Stomach (tissue), 9 donors: ENCODE measurements around the gene NEURL2. TPM values are rescaled to one million over a fixed set of nuclear protein-coding genes. Genes with fewer than 3 reads are reported as not detected.

Source experiments
- DNase-seq, 2 donors: peaks; one replicate each; pipeline versions ENCODE4 v3.0.0 to v3.0.0-alpha.2; 2013 to 2019
- H3K27ac ChIP-seq, 5 donors: fragments of 200-600 bp in 4 of 5; sonication (generic) in 4 of 5; one replicate each; pipeline ENCODE4 v1.5.1; 2013 to 2019; ENCODE audit warnings: mild to moderate bottlenecking in 1 of 5, moderate library complexity in 1 of 5
- H3K27me3 ChIP-seq, 3 donors: fragments of 200-600 bp; sonication (generic); one replicate each; pipeline ENCODE4 v1.5.1; 2017 to 2019; ENCODE audit warnings: mixed run types in 1 of 3
- H3K36me3 ChIP-seq, 4 donors: fragments of 200-600 bp; sonication (generic); 1 replicate in 3 of 4; 2 replicates in 1 of 4; pipeline ENCODE4 v1.5.1; 2016 to 2019
- H3K4me1 ChIP-seq, 4 donors: fragments of 200-600 bp; sonication (generic); one replicate each; pipeline ENCODE4 v1.5.1; 2016 to 2019
- H3K4me3 ChIP-seq, 4 donors: fragments of 200-600 bp; sonication (generic) in 3 of 4; one replicate each; pipeline ENCODE4 v1.5.1; 2016 to 2019; ENCODE audit warnings: mild to moderate bottlenecking in 1 of 4
- H3K9me3 ChIP-seq, 4 donors: fragments of 200-600 bp; sonication (generic); one replicate each; pipeline ENCODE4 v1.5.1; 2016 to 2019
- EP300 ChIP-seq: sonication (generic); formaldehyde crosslinking; IDR thresholded peaks from one replicate; pipeline ENCODE4 v1.6.1; 2017; ENCODE audit warnings: antibody characterized with exemption
- POLR2A ChIP-seq, 4 donors: fragments of 450-650 bp; IDR thresholded peaks; one replicate each; pipeline ENCODE4 v1.6.1; 2016; ENCODE audit warnings: antibody characterized with exemption in 4 of 4, control low read depth in 2 of 4, mild to moderate bottlenecking in 1 of 4, moderate library complexity in 1 of 4
- POLR2AphosphoS5 ChIP-seq, 3 donors: sonication (generic); formaldehyde crosslinking; IDR thresholded peaks; one replicate each; pipeline ENCODE4 v1.6.1; 2016; ENCODE audit warnings: antibody characterized with exemption in 3 of 3
- WGBS, 5 donors: extraction: QIAGEN DNeasy Blood & Tissue Kit in 3 of 5; methylation state at CpG; one replicate each; pipeline versions ENCODE4 v1.1.5 to v1.1.7; 2013 to 2018; 5-methylcytosine and 5-hydroxymethylcytosine counted together
- intact Hi-C: fragments of 100-400 bp; cut with DNase I; formaldehyde crosslinking; loops from one replicate; pipeline ENCODE4 v1.15.1; 2023; ENCODE audit warnings: low total_unique reads
- polyA plus RNA-seq, 3 donors: library from polyadenylated mRNA; stranded (reverse); fragments of 200-250 nt; gene quantifications; one replicate each; pipeline ENCODE4 v1.2.3, GENCODE V29; 2013
- total RNA-seq, 5 donors: library from RNA; depleted of rRNA; stranded (reverse); fragments of >200 nt; gene quantifications; one replicate each; pipeline versions ENCODE4 v1.1.0 to v1.2.3, GENCODE V29; 2014 to 2016
- TF ChIP-seq, protein P1 (sequence below), 7 experiments: fragments of 450-650 bp in 4 of 7; fragments of 200-600 bp in 3 of 7; sonication (generic) in 3 of 7; IDR thresholded peaks; one replicate each; pipeline ENCODE4 v1.5.1; 2016 to 2019; ENCODE audit warnings: antibody characterized with exemption in 7 of 7, control low read depth in 2 of 7, mild to moderate bottlenecking in 1 of 7
- donor health status: healthy with polysubstance abuse.
- donor health status: Bipolar disorder and iron deficiency.
- donor health status: healthy.

NEURL2 gene
- total and polyA plus RNA-seq, 8 donors, result 3.3 to 29.9 (median 3.9) TPM; not detected in 1

DNA sequence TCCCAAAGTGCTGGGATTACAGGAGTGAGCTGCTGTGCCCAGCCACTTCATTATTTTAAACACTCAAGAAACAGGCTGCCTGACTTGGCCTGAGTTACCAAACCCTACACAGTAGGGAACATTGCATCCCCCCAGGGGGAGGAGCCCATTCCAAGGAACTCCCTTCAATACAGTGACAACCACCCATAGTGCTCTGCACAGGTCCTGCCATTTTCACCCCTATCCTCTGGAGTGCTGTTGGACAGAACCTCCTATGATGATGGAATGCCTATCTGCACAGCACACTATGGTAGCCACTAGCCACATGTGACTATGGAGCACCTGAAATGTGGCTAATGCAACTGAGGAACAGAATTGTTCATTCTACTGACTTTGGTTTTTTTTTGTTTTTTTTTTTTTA, 45.6 kb downstream of the NEURL2 start:
- Histone ChIP-seq H3K27ac (no peak overlapping the region), H3K4me1 (peaks cover 0 to 35% (median 16%) of the 10 kb centered on the region in 4 donors), H3K27me3 (no peaks in the 10 kb centered on the region), H3K9me3 (no peaks in the 10 kb centered on the region), H3K4me3 (no peak overlapping the region), H3K36me3 (peaks cover 56 to 97% (median 90%) of the 10 kb centered on the region in 4 donors)
- DNase-seq, result no peak
- TF ChIP-seq, protein P1, sequence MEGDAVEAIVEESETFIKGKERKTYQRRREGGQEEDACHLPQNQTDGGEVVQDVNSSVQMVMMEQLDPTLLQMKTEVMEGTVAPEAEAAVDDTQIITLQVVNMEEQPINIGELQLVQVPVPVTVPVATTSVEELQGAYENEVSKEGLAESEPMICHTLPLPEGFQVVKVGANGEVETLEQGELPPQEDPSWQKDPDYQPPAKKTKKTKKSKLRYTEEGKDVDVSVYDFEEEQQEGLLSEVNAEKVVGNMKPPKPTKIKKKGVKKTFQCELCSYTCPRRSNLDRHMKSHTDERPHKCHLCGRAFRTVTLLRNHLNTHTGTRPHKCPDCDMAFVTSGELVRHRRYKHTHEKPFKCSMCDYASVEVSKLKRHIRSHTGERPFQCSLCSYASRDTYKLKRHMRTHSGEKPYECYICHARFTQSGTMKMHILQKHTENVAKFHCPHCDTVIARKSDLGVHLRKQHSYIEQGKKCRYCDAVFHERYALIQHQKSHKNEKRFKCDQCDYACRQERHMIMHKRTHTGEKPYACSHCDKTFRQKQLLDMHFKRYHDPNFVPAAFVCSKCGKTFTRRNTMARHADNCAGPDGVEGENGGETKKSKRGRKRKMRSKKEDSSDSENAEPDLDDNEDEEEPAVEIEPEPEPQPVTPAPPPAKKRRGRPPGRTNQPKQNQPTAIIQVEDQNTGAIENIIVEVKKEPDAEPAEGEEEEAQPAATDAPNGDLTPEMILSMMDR (IDR thresholded peaks at IDR 0.05), result no peak
- no peak for TF ChIP-seq POLR2A (IDR thresholded peaks at IDR 0.05)
- TF ChIP-seq EP300, result no peak
- TF ChIP-seq POLR2AphosphoS5 (IDR thresholded peaks at IDR 0.05), result no peak
- intact Hi-C loops, result no loop called here

DNA sequence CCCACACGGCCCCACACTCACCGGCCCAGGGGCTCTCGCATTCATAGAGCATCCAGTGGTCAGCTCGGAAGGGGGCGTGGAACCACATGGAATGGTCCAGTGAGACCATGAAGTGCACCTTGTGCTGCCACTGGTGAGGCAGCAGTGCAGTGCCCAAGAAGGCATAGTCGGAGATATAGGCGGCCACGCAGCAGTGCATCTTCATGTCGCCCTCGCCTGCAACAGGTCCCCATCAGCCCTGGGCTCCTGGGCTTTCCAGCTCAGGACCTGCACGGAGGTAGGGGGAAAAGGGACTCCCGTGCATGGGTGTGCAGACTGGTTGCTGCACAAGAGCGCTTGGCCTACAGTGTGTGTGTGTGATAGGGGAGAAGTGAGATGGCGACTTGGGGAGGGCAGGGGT, 47.5 kb downstream of the NEURL2 start:
- no peak for DNase-seq
- no peaks in the 10 kb centered on the region for H3K27me3 ChIP-seq
- peaks cover 0 to 41% (median 17%) of the 10 kb centered on the region in 4 donors for H3K4me1 ChIP-seq
- no peaks in the 10 kb centered on the region for H3K9me3 ChIP-seq
- H3K36me3 ChIP-seq, result peaks cover 59 to 97% (median 89%) of the 10 kb centered on the region in 4 donors
- intact Hi-C loops, result no loop called here
- 91 to 95% (median 94%) methylated on average over 13 to 14 of the region's 14 CpGs for WGBS, 5 donors
- H3K4me3 ChIP-seq, result no peak overlapping the region
- H3K27ac ChIP-seq, result peak overlapping the region in 2 of 5 donors; percentile 50 to 56
- TF ChIP-seq EP300 (no peak), POLR2A (IDR thresholded peaks at IDR 0.05) (no peak), POLR2AphosphoS5 (IDR thresholded peaks at IDR 0.05) (no peak)
- TF ChIP-seq, protein P1 (IDR thresholded peaks at IDR 0.05), result no peak

GRCh38 chr20:45842169-45842812, 48.7 kb downstream of the NEURL2 start:
- H3K4me1 ChIP-seq, result peaks cover 0 to 49% (median 21%) of the 10 kb centered on the region in 4 donors
- H3K27me3 ChIP-seq, result no peaks in the 10 kb centered on the region
- WGBS, 5 donors, result 42 to 71% (median 65%) methylated on average over 5 of the region's 5 CpGs
- intact Hi-C loops, result no loop called here
- DNase-seq, result no peak
- H3K9me3 ChIP-seq, result no peaks in the 10 kb centered on the region
- TF ChIP-seq EP300 (no peak), POLR2AphosphoS5 (IDR thresholded peaks at IDR 0.05) (no peak), POLR2A (IDR thresholded peaks at IDR 0.05) (no peak)
- TF ChIP-seq, protein P1 (IDR thresholded peaks at IDR 0.05), result no peak
- H3K4me3 ChIP-seq, result no peak overlapping the region
- H3K27ac ChIP-seq, result peak overlapping the region in 4 of 5 donors; percentile 21 to 56 (median 51)
- H3K36me3 ChIP-seq, result peaks cover 55 to 94% (median 80%) of the 10 kb centered on the region in 4 donors

DNA sequence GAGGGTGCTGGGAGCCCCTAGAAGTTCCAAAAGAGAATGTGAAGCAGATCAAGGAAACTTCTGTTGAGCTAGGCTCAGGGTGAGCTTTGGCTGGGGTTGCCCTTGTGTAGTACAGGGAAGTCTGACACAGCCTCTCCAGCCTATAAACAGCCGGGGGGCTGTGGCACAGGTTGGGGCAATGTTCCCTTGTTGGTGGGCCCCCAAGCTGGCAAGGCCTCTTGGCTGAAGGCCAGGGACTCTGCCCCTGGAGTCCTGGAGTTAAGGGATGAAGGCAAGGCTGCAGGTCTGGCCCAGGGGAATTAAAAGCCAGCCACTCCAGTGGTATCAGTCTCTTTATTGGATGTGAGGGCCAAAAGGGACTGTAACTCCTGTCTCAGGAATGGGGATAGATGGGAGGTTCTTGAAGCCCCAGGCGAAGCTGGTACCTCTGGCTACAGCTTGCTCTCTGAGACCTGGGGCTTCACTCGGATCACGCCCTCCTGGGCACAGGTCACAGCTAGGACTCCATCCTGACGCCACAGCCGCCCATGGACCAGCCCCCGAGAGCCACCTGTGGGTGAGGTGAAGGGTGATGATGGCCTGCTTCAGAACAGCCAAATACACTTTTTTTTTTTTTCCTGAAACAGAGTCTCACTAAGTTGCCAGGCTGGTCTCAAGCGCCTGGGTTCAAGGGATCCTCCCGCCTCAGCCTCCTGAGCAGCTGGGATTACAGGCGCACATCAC, 49.4 kb downstream of the NEURL2 start:
- H3K36me3 ChIP-seq, result peaks cover 48 to 94% (median 73%) of the 10 kb centered on the region in 4 donors
- peaks cover 0 to 56% (median 27%) of the 10 kb centered on the region in 4 donors for H3K4me1 ChIP-seq
- H3K27ac ChIP-seq, result peak overlapping the region in 3 of 5 donors; percentile 21 to 52 (median 50)
- H3K27me3 ChIP-seq, result no peaks in the 10 kb centered on the region
- no peak overlapping the region for H3K4me3 ChIP-seq
- TF ChIP-seq, protein P1 (IDR thresholded peaks at IDR 0.05), result no peak
- TF ChIP-seq POLR2AphosphoS5 (IDR thresholded peaks at IDR 0.05), result no peak
- TF ChIP-seq POLR2A (IDR thresholded peaks at IDR 0.05), result no peak
- no peak for TF ChIP-seq EP300
- H3K9me3 ChIP-seq, result no peaks in the 10 kb centered on the region
- intact Hi-C loops, result no loop called here
- WGBS, 5 donors, result 89 to 95% (median 91%) methylated on average over 10 of the region's 10 CpGs
- no peak for DNase-seq
